HepG2 (cell line): ENCODE results near the gene SP140L. TPM values are rescaled to one million over a fixed set of nuclear protein-coding genes. Genes with fewer than 3 reads are reported as not detected.

Experiments used
- BCLAF1 ChIP-seq: fragments of 450-650 bp; IDR thresholded peaks from 2 replicates; pipeline ENCODE4 v1.6.1; 2017; ENCODE audit warnings: mild to moderate bottlenecking
- CBX1 ChIP-seq: IDR thresholded peaks from one replicate; pipeline ENCODE4 v1.6.1; 2016; ENCODE audit warnings: antibody characterized with exemption, low read depth
- CCDC6 ChIP-seq: sonication (generic); formaldehyde crosslinking; IDR thresholded peaks from 2 replicates; pipeline ENCODE4 v1.8.1; 2022; ENCODE audit warnings: mild to moderate bottlenecking, missing genetic modification reagents, moderate library complexity
- CHCHD3 ChIP-seq: sonication (generic); formaldehyde crosslinking; IDR thresholded peaks from 2 replicates; pipeline ENCODE4 v1.8.0; 2022; ENCODE audit warnings: mild to moderate bottlenecking, missing genetic modification reagents, moderate library complexity
- NFAT5 ChIP-seq: sonication (generic); formaldehyde crosslinking; IDR thresholded peaks from 2 replicates; pipeline ENCODE4 v1.4.0; 2020; ENCODE audit warnings: missing genetic modification reagents
- NFE2L2 ChIP-seq: fragments of 150-350 bp; IDR thresholded peaks from 2 replicates; pipeline ENCODE4 v1.6.1; 2014; ENCODE audit warnings: low read length
- PAF1 ChIP-seq: IDR thresholded peaks from 2 replicates; pipeline ENCODE4 v1.6.1; 2016; ENCODE audit warnings: missing genetic modification reagents, missing compliant biosample characterization
- POLR2A ChIP-seq, 2 experiments: IDR thresholded peaks; 2 replicates each; pipeline ENCODE4 v1.6.1; 2011; ENCODE audit warnings: low read depth in 2 of 2, low read length in 2 of 2, mild to moderate bottlenecking in 1 of 2, moderate library complexity in 1 of 2; ENCODE audit not compliant: insufficient read depth in 1 of 2
- PRPF4 ChIP-seq: fragments of 200-400 bp; formaldehyde crosslinking; IDR thresholded peaks from 2 replicates; pipeline ENCODE4 v1.6.1; 2016; ENCODE audit warnings: low read length, low read depth; ENCODE audit not compliant: poor library complexity, severe bottlenecking
- RARG ChIP-seq: sonication (generic); formaldehyde crosslinking; IDR thresholded peaks from 2 replicates; pipeline ENCODE4 v1.4.0; 2020; ENCODE audit warnings: low read depth, mild to moderate bottlenecking, missing genetic modification reagents
- REL ChIP-seq: sonication (generic); formaldehyde crosslinking; conservative IDR thresholded peaks from 2 replicates; pipeline ENCODE4 v1.8.0; 2022; ENCODE audit warnings: mild to moderate bottlenecking, missing genetic modification reagents, moderate library complexity
- RFX1 ChIP-seq: fragments of 450-650 bp; IDR thresholded peaks from 2 replicates; pipeline ENCODE4 v1.6.1; 2017
- SMYD3 ChIP-seq: sonication (generic); formaldehyde crosslinking; IDR thresholded peaks from 2 replicates; pipeline ENCODE4 v1.8.1; 2023; ENCODE audit warnings: mild to moderate bottlenecking, missing genetic modification reagents
- SRY ChIP-seq: sonication (generic); formaldehyde crosslinking; IDR thresholded peaks from 2 replicates; pipeline ENCODE4 v1.8.0; 2022; ENCODE audit warnings: mild to moderate bottlenecking, missing genetic modification reagents
- TAF1 ChIP-seq: sonication (generic); formaldehyde crosslinking; IDR thresholded peaks from 2 replicates; pipeline ENCODE4 v1.4.0; 2020; ENCODE audit warnings: missing genetic modification reagents
- TP53 ChIP-seq: sonication (generic); formaldehyde crosslinking; conservative IDR thresholded peaks from 2 replicates; pipeline ENCODE4 v1.4.0; 2020; ENCODE audit warnings: missing genetic modification reagents
- USF2 ChIP-seq, 2 experiments: sonication (generic) in 1 of 2; formaldehyde crosslinking in 1 of 2; IDR thresholded peaks; 2 replicates each; pipeline versions ENCODE4 v1.5.1 to v1.6.1; 2011 to 2020; ENCODE audit warnings: borderline replicate concordance in 1 of 2, low read depth in 1 of 2, low read length in 1 of 2, mild to moderate bottlenecking in 1 of 2, missing genetic modification reagents in 1 of 2, moderate library complexity in 1 of 2
- ZFYVE20 ChIP-seq: sonication (generic); formaldehyde crosslinking; IDR thresholded peaks from 2 replicates; pipeline ENCODE4 v1.8.0; 2023; ENCODE audit warnings: low read depth, mild to moderate bottlenecking, moderate library complexity, missing genetic modification reagents, borderline replicate concordance
- ZNF354B ChIP-seq: sonication (generic); formaldehyde crosslinking; IDR thresholded peaks from 2 replicates; pipeline ENCODE4 v1.8.0; 2022; ENCODE audit warnings: mild to moderate bottlenecking, missing genetic modification reagents
- ZNF414 ChIP-seq: sonication (generic); formaldehyde crosslinking; IDR thresholded peaks from 2 replicates; pipeline ENCODE4 v1.5.0; 2020; ENCODE audit warnings: missing genetic modification reagents
- ZNF7 ChIP-seq: IDR thresholded peaks from 2 replicates; pipeline ENCODE4 v1.6.1; 2016; ENCODE audit warnings: missing biosample characterization, missing genetic modification reagents
- ZSCAN12 ChIP-seq: sonication (generic); formaldehyde crosslinking; IDR thresholded peaks from 2 replicates; pipeline ENCODE4 v1.9.0; 2021; ENCODE audit warnings: mild to moderate bottlenecking, missing genetic modification reagents
- polyA plus RNA-seq, 8 experiments: library from polyadenylated mRNA; depleted of rRNA in 3 of 8; stranded (reverse) in 7 of 8; unstranded in 1 of 8; fragments of >200 nt; fragmentation: Illumina TruSeq in 4 of 8; extraction: Trizol in 4 of 8; gene quantifications; 2 replicates each; pipeline versions ENCODE4 v1.2.1 to v1.2.3, GENCODE V29; 2011 to 2016; ENCODE audit warnings: low read depth in 4 of 8, missing spikeins in 1 of 8, mixed read lengths in 1 of 8; ENCODE audit not compliant: insufficient read depth in 1 of 8
- total RNA-seq, 5 experiments: library from RNA; depleted of rRNA; stranded (reverse); fragments of >200 nt; fragmentation: Illumina TruSeq; extraction: Trizol; gene quantifications; 2 replicates each; pipeline ENCODE4 v1.2.3, GENCODE V29; 2016; ENCODE audit warnings: low read depth in 1 of 5

SP140L gene
- total and polyA plus RNA-seq, 2 of the 13 experiments (the other 11 are each of a cell fraction or from before 2014, with no cell fraction given): 10.9 to 17.5 TPM

GRCh38 chr2:230356084-230356483 lies 29.1 kb downstream of the SP140L start (continued):
- TF ChIP-seq ZNF414 (CRISPR knock-in tag): no peak
- TF ChIP-seq BCLAF1: no peak
- no peak for TF ChIP-seq TAF1 (CRISPR knock-in tag)
- TF ChIP-seq NFAT5 (CRISPR knock-in tag): no peak
- no peak for TF ChIP-seq RARG (CRISPR knock-in tag)
- TF ChIP-seq TP53: no peak
- TF ChIP-seq PRPF4: no peak
- TF ChIP-seq CBX1: no peak
- TF ChIP-seq POLR2A (IDR thresholded peaks at IDR 0.05; ENCODE audit: insufficient read depth in 1 of 2, low read depth in 2 of 2, low read length in 2 of 2): no peak
- no peak for TF ChIP-seq ZNF7 (CRISPR knock-in tag)
- no peak for TF ChIP-seq ZNF354B (CRISPR knock-in tag)
- TF ChIP-seq USF2 (IDR thresholded peaks at IDR 0.05; ENCODE audit: low read depth, low read length): no peak
- no peak for TF ChIP-seq USF2 (CRISPR knock-in tag; IDR thresholded peaks at IDR 0.05; ENCODE audit: borderline replicate concordance)
- TF ChIP-seq ZFYVE20 (CRISPR knock-in tag): no peak
- no peak for TF ChIP-seq SRY
- TF ChIP-seq CHCHD3 (CRISPR knock-in tag): no peak
- no peak for TF ChIP-seq SMYD3 (CRISPR knock-in tag)
- TF ChIP-seq NFE2L2: no peak
- TF ChIP-seq PAF1: no peak
- TF ChIP-seq RFX1: no peak
- no peak for TF ChIP-seq REL
- no peak for TF ChIP-seq ZSCAN12
- TF ChIP-seq CCDC6 (CRISPR knock-in tag): no peak
